GM21423 (cell line): ENCODE data around the gene NMRK2.

Source experiments
- ATAC-seq: cut with Tn5 transposase; IDR thresholded peaks from one replicate; pipeline ENCODE4 v1.9.1; 2021; ENCODE audit warnings: mild to moderate bottlenecking, moderate library complexity; ENCODE audit not compliant: unreplicated experiment

NMRK2 gene

DNA sequence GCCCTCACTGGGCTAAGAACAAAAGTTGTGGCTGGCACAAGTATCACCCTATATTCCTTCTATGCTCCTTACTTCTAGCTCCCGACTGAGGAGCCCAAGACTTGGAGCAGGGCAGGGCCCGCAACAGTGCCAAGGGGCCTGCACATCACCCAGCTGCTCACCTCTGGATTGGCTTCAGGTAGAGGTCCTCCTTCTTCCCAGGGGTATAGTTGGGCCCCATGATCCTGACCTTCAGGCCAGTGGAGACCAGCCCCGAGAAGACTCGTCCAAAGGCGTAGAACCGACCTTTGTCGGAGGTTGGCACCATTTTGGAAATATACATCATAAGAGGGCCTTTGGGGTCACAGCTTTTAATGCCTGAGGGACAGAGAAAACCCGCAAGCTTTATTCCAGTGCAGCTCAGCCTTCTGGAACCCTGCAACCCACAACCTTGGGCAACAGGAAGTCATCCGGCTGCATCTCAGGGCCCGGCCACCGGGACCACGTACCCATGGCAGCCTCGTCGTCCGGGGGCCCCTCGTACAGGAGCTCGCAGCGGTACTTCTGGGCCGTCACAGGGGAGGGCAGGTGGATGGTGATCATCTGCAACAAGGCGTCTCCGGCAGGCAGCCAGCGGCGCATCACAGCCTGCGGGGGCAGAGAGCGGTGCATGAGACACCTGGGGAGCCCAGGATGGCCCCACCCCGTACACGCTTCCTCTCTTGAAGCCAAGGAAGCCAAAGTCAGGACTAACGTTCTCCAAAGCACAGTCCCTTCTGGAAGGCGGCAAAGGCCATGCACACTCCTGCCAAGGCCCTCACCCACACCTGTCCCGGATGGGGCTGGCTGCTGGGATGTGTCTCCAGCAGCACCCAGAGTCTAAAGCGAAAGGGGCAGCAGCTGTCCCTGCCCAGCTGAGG, 47.7 kb downstream of the NMRK2 start:
- no peak for ATAC-seq

DNA sequence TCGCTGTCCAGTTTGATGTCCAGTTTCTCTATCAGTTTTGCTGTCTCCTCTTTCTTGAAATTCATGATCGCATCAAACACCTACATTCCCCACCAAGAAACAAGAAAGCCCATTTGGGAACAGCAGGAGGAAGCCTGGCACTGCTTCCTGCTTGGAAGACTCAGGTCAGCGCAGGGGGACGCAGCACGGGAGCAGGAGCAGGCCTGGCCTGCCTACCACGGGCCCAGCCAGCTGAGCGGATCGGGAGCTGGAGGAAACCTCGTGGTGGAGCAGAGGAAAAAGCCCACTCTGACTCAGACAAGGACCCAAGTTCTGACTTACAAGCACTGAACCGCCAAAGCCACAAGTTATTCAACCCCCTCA, 48.5 kb downstream of the NMRK2 start:
- no peak for ATAC-seq

DNA sequence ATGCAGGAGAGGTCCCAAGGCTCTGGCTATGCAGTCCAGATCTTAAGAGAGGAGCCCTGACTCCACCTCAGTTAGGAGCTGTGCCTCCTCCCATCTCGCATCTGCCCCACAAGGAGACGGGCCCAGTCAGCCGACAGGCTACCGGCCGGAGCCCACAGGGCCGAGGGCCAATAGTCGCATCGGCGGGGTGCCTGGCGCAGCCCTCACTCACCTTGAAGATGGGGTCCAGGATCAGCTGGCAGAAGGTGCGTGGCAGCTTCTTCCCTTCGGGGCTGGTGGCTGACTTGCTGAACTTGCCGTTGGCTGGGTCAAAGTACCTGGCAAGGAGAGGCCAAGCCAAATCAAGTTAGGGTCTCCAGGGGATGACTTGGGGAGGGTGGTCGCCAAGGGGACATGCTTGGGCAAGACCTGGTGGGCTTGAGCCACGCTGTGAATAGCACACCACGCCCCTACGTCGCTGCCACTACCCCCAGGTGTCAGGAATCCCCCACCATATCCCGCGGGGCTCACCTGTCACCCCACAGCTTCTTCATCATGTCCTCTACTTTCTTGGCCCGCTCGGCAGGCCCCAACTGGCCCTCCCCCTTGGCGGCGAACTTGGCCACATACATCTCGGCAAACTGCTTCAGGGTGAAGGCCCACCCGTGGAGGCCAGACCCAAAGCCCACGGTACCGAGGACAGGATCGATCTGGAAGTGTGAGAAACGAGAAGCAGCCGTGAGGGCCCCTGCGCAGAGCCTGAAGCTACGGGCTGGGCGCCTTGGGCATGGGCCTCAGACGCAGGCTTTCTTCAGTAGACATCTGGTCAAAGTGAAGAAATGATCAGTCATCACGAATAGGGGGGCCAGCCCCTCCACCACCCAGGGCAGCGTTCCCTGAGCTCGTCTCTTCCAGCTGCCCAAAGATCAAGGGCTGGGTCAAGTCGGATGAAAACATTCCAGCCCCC, 49.1 kb downstream of the NMRK2 start:
- no peak for ATAC-seq

DNA sequence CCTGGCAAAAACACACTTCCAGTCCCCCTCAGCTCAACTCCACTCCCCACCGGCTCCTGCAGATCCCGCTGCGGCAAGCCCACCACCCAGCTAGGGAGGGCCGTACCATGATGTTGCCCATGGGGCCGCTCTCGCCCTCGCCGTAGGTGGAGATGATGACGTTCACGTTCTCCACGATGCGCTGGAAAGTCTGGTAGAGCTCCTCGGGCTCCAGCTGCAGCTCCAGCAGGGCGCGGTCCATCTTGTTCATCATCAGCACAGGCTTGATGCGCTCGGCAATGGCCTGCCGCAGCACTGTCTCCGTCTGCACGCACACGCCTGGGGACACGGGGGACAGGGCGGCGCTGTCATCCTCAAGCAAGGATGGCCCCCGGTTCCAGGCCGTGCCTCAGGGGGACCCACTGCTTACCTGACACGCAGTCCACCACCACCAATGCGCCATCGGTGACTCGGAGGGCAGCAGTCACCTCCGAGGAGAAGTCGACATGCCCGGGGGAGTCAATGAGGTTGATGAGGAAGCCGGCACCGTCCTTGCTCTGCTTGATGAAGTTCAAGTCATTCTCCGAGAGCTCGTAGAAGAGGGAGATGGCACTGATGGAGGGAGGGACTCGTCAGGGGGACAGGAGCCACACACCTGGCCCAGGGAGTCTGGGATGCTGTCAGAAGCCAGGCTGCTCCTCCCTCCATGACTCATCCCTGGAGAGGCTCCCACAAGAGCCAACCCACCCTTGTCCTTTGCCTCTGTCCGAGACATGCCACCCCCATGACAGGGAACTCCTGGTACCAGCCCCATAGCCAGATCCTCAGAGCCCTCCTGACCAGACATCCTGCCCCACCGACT, 50.1 kb downstream of the NMRK2 start:
- no peak for ATAC-seq

DNA sequence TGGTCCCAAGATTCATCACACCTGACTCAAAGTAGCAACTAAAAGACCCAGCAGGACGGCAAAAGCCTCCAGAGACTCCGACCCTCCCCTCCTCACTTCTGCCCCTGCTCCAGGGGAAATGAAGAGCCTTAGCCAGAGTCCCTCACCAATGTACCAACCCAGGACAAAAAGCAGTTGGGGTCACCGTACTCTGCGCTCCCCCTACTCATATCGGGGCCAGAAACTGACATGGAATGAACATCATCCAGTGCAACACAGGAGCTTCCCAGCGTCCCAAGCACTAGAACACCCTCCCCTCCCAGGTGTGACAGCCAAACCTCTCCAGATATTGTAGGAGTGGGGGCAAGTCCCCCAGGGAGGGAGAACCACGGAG, 50.7 kb downstream of the NMRK2 start:
- no peak for ATAC-seq

DNA sequence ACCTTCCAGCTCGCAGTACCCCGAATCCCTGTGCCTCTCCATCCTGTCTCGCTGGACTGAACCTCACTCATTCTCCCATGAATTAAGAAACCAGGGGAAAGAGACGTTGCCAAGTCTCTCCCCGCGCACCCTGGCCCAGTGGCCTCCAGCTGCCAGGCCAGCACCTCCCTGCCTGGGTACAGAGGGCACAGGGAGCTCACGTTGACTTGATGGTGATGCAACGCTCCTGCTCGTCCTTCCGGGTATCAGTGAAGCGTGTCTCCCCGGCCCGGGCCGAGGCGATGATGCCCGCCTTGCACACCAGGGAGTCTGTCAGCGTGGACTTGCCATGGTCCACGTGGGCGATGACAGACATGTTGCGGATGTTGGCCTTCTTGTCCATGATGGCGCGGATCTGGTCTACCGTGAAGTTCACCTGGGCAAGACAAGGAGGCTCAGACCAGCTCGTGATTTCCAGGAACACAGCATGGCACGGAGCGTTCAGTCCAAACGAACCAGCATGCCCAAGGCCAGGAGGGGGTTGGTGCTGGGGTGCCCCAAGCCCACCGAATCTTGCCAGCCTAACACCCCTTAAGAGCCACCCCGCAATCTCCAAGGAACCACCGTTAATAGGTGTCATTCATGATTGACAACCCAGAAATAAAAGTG, 51.2 kb downstream of the NMRK2 start:
- no peak for ATAC-seq

DNA sequence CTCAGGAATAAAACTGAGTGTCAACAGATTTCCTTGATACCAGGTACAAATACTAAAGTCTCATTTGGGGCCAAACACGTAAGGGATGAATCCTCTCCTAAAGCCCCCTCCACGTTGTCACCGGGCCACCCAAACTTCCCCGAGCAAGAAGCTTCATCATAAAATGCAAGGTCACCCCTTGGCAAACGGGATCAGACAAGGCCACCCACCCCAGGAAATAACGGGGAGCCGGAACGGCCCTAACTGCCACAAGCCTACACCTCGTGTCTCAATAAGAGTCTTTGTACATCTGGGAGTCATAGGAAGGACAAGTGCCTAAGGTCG, 51.7 kb downstream of the NMRK2 start:
- ATAC-seq = no peak

DNA sequence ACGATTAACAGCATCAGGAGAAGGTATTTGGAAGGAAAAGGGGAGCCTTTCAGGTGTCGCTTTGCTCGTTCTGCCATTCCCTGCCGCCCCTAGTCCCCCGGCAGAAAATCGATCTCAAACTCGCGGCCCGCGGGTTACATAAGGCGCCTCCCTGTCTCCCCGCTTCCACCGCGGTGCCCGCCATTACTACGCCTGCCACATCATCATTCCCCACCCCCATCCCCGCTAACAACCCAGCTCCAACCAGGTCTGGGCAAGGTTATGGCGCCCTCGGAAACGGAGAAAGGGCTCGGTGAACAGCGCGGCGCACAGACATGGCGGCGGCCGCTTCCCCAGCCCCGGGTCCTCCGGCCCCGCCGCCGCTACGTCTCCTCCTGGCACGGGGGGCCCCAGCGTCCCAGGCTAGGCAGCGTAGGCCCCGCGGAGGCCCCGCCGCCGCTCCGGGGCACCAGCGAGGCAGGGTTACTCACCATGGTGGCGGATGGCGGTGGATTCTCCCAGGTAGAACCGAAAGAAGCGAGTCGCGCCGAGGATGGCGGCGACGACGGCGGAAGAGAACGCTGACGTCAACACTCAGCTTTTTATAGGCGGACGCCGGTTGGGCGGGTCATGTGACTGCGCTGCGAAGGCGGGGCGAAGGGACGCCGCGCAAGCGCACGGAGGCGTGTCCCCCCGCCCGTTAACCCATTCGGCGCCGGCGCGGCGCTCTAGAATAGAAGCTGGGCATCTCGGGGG, 52.2 kb downstream of the NMRK2 start, which contains the start of gene EEF2:
Gene EEF2, minus strand, starts transcription at position 556 of the 735 bp plus-strand sequence. Its CDS starts 83 bp downstream, at position 473.
- peak; percentile 58 for ATAC-seq

DNA sequence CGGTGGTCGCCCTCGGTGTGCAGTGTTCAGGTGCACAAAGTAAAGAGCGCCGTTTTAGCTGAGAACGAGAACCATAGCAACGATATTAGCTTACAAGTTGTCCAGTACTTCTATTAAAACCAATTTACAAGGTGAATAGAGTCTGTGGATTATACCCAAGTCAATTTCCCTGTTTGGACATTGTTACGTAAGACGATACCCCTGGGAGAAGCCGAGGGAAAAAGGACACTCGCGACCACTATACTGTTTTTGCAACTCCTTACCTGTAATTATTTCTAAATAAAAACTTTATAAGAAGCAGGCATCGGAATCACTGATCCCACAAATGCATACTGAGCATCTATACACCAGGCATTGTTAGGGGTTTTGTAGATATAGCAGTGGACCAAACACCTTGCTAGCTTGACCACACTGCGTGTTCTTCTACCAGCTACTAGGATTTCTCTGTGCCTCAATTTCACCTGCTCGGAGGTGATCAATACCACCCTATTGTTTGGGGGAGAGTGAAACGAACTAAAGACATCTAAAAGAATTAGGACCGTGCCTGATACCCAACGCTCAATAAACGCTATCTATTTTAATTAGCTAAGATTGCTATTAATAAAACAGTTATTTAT, 52.9 kb downstream of the NMRK2 start:
- ATAC-seq = no peak

DNA sequence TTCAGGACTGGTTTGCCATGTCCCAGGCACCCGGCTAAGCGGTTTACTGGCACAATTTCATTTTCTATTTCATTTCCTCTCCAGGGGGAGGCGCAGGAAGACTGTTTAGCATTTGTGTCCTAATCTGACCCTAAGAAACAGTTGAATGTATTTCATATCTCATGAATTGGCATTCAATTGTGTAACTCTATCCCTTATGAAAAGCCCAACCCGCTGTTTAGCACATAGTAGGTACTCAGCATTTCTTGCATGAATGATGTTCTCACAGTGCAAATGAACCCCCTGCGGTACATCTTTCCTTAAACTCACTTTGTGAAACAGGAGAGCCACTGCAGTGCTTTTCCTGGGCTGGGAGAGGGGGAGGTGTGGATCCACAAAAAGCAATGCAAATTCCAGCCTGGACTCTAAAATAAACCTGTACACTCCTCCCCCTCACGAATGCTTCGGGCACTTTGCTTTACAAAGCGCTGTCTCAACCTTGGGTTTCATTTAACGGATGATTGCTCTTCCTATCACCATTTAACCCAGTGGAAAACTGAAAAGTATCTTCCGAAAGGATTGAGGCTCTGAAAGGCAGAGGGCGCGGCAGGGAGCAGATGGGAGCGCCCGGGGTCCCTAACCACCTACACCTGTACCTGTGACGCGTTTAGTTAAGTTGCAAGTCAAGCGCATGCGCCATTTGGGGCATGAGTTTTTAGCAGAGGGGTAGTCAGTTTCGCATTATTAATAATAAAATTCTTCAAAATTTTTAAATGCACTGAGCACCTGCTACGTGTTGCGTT, 53.6 kb downstream of the NMRK2 start:
- no peak for ATAC-seq

DNA sequence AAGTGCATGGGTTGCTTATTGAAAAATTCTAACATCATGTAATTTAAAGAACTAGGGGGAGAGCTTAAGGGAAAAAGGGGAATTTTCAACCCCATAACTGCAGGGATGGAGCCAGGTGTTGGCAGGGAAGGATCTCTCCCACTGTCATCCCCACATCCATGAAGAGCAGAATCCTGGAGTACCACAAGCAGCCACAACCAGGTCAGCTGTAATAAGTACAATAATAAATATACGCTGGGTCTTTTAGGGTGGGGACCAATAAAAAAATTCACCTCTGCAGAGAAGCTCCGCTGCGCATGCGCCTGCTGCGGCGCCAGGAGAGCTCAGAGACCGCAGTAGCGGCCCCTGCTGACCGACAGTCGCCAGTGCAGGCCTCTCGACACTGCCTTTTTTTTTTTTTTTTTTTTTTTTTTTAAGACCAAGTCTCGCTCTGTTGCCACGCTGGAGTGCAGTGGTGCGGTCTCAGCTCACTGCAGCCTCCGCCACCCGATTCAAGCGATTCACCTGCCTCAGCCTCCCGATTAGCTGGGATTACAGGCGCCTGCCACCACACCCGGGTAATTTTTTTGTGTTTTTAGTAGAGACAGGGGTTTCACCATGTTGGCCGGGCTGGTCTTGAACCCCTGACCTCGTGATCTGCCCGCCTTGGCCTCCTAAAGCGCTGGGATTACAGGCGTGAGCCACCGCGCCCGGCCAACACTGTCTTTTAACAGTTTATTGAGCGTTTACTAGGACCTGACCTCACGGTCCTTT, 54.9 kb downstream of the NMRK2 start:
- ATAC-seq = no peak

DNA sequence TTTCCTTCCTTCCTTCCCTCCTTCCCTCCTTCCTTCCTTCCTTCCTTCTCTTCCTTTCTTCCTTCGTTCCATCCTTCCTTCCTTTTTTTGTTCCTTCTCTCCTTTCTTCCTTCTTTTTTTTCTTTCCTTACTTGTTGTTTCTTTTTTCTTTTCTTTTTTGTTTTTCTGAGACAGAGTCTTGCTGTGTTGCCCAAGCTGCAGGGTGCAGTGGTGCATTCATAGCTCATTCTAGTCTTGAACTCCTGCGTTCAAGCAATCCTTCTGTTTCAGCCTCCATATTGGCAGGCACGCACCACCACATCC, 57.9 kb downstream of the NMRK2 start:
- no peak for ATAC-seq
